SK-N-SH treated with all-trans-retinoic acid at 6 μM for 48 hours (cell line): ENCODE results near the gene LENG9.

Experiments used
- ARNTL ChIP-seq: fragments of 450-650 bp; formaldehyde crosslinking; IDR thresholded peaks from 2 replicates; pipeline ENCODE4 v1.5.0; 2020; ENCODE audit warnings: low read depth, mild to moderate bottlenecking, moderate library complexity, borderline replicate concordance
- BACH2 ChIP-seq: fragments of 250-450 bp; sonication (Bioruptor Pico); IDR thresholded peaks from 2 replicates; pipeline ENCODE4 v1.9.0; 2021; ENCODE audit warnings: mild to moderate bottlenecking, borderline replicate concordance
- OSR1 ChIP-seq: fragments of 250-450 bp; sonication (Bioruptor Pico); IDR thresholded peaks from 2 replicates; pipeline ENCODE4 v1.8.0; 2022; ENCODE audit warnings: moderate library complexity, mild to moderate bottlenecking, inconsistent platforms
- PATZ1 ChIP-seq: fragments of 250-450 bp; sonication (Bioruptor Pico); IDR thresholded peaks from 2 replicates; pipeline ENCODE4 v1.8.0; 2020; ENCODE audit warnings: mild to moderate bottlenecking, moderate library complexity, borderline replicate concordance
- RARB ChIP-seq: fragments of 250-450 bp; sonication (Bioruptor Pico); IDR thresholded peaks from 2 replicates; pipeline ENCODE4 v1.8.0; 2021; ENCODE audit warnings: mild to moderate bottlenecking, moderate library complexity
- ZFP30 ChIP-seq: fragments of 450-650 bp; formaldehyde crosslinking; IDR thresholded peaks from 2 replicates; pipeline ENCODE4 v1.5.0; 2022; ENCODE audit warnings: mild to moderate bottlenecking, moderate library complexity

- TF ChIP-seq ARNTL (CRISPR knock-in tag) (no peak), PATZ1 (CRISPR knock-in tag) (no peak), ZFP30 (CRISPR knock-in tag) (no peak), OSR1 (no peak), RARB (CRISPR knock-in tag) (no peak), BACH2 (CRISPR knock-in tag) (no peak)
These were observed 12.2 kb downstream of the LENG9 start for GRCh38 chr19:54451331-54451871.
